Measurements from ENCODE around the gene CEP41.

DNA sequence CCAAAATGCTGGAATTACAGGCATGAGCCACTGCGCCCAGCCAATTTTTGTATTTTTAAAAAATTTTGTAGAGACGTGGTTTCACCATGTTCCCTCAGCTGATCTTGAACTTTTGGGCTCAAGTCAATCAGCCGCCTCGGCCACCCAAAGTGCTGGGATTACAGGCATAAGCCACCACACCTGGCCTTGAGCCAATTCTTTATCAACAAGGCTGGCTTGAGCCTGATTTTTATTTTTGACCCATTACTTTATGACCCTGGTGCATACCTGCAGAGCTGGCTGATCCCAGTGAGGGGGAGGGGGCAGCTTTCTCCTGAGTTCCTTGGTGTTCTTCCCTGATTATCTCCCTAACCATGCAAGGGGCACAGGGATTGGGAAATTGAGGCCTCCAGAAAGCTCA, 76.4 kb downstream of the CEP41 start:
- TF ChIP-seq, protein P1, sequence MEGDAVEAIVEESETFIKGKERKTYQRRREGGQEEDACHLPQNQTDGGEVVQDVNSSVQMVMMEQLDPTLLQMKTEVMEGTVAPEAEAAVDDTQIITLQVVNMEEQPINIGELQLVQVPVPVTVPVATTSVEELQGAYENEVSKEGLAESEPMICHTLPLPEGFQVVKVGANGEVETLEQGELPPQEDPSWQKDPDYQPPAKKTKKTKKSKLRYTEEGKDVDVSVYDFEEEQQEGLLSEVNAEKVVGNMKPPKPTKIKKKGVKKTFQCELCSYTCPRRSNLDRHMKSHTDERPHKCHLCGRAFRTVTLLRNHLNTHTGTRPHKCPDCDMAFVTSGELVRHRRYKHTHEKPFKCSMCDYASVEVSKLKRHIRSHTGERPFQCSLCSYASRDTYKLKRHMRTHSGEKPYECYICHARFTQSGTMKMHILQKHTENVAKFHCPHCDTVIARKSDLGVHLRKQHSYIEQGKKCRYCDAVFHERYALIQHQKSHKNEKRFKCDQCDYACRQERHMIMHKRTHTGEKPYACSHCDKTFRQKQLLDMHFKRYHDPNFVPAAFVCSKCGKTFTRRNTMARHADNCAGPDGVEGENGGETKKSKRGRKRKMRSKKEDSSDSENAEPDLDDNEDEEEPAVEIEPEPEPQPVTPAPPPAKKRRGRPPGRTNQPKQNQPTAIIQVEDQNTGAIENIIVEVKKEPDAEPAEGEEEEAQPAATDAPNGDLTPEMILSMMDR (IDR thresholded peaks at IDR 0.05), result no peak
- no peak for TF ChIP-seq POLR2A (IDR thresholded peaks at IDR 0.05)

Measured in heart left ventricle (tissue), 13 donors.